LNCAP (cell line): ENCODE measurements around the gene RTN3.

Source experiments
- TF ChIP-seq, protein P1 (sequence below): fragments of 450-650 bp; IDR thresholded peaks from 2 replicates; pipeline ENCODE4 v1.5.1; 2017; ENCODE audit warnings: mild to moderate bottlenecking

Gene RTN3

DNA sequence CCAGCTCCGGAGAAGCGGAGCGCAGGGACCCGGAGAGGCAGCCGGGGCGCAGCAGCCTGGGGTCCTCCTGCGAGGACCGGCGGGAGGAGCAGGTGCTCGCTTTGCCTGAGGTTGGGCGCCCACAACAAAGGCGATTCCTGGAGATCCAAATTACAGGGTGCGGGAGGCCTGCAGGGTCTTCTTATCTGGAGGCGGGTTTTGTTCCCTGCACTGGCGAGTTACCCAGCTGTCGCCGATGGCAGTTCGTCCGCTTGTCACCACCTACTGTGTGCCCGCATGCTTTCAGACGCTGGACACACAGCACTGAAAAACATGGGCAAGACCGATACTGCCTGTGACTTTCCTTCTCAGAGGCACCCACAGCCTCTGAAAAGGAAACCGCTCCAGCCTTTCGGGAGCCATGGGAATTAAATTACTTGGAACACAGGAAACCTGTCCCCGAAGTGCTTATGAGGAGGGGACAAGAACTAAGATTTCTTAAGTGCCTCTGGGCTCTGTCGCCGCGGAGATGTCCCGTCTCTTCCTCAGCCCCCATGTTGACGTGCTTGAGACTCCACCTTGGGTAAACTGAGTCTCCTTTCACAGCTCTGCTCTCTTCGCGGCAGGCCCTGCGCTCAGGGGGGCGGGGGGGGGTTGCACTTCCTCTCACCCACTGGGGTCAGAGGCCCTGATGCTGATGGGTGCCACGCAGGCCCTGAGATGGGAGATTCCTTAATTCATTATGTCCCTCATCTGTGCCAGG is 88.6 kb downstream of the RTN3 start:
- TF ChIP-seq, protein P1, sequence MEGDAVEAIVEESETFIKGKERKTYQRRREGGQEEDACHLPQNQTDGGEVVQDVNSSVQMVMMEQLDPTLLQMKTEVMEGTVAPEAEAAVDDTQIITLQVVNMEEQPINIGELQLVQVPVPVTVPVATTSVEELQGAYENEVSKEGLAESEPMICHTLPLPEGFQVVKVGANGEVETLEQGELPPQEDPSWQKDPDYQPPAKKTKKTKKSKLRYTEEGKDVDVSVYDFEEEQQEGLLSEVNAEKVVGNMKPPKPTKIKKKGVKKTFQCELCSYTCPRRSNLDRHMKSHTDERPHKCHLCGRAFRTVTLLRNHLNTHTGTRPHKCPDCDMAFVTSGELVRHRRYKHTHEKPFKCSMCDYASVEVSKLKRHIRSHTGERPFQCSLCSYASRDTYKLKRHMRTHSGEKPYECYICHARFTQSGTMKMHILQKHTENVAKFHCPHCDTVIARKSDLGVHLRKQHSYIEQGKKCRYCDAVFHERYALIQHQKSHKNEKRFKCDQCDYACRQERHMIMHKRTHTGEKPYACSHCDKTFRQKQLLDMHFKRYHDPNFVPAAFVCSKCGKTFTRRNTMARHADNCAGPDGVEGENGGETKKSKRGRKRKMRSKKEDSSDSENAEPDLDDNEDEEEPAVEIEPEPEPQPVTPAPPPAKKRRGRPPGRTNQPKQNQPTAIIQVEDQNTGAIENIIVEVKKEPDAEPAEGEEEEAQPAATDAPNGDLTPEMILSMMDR: no peak

DNA sequence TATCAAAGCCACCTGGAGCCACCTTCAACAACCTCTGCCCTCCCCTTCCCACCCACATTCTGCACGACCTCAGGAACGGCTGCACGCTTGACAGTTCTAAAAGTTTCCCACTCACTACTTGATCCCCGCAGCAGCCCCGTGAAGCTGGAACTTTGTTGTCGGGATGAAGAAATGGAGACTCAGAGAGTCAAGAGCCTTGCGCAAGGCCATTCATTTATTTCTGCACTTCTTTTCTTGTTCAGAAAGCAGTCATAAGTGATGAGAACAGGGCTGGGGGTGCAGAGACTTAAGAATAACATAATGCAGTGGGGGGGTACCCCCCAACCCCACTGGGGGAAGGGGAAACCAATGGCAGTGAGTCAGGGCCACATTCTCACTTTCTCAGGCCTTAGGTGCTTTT is 89.5 kb downstream of the RTN3 start:
- TF ChIP-seq, protein P1: no peak

DNA sequence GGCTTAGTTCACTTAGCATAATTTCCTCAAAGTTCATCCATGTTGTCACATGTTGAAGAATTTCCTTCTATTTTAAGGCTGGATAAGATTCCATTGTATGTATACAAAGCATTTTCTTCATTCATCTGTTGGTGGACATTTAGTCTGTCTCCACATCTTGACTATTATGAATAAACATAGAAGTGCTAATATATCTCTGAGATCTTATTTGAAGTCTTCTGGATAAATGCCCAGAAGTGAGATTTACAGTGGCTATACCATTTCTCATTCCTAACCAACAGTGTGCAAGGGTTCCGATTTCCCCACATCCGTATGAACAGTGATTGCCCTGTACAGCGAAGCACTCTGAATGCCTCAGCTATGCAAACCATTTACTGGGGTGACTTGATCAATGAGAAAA is 93.9 kb downstream of the RTN3 start:
- TF ChIP-seq, protein P1: no peak

DNA sequence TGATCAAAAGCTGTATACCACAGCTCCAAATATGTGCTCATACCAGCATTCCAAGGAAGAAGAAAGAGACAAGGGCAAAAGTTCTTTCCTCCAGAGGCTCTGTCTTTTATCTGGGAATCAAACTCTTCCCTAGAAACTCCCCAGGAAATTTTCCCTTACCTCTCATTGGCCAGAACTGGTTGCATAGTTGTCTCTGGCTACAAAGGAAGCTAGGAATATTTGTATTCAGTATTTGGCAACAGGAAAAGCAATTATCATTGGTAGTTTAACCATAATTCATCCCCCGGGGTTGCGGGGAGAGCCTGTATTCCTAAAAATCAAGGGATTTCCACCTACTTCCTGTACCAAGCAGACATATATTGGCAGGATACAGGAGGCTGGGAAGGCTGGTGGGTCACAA is 97.7 kb downstream of the RTN3 start:
- TF ChIP-seq, protein P1: no peak

DNA sequence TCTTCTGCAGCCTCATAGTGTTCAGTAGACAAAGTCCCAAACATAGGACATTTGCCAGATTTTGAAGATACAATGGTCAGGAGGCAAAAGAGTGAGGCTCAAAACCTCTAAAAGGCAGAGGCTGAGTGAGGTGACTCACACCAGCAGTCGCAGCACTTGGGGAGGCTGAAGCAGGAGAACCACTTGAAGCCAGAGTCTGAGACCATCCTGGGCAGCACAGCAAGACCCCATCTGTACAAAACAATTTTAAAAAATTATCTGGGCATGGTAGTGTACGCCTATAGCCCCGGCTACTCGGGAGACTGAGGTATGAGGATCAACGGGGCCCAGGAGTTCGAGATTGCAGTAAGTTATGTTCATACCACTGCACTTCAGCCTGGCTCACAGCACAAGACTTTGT is 101.4 kb downstream of the RTN3 start:
- TF ChIP-seq, protein P1: no peak

DNA sequence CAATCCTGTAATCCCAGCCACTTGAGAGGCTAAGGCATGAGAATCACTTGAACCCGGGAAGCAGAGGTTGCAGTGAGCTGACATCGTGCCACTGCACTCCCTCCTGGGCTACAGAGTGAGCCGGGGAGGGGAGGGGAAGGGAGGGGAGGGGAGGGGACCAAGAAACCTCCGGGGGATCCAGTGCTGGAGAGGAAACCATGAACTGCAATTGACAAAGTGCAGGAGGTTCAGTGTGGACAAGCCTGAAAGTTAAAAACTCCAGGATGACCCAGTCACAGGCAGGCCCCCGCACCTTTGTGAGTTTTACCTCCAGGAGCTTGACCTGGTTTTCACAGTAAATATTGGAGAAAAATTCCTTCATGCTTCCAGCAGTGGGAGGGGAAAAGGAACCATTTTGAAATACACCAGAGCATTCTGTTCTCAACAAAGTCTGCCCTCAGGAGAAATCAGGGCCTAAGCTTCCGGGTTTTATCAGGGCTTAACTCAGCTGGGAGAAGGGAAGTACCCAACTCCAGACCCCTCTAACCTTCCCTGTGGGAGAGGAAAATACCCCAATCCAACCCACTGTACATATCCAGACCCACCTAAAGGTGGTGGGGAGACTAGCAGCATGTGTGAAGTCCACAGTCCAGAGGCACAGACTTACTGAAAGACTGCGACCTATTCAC is 102.8 kb downstream of the RTN3 start:
- TF ChIP-seq, protein P1: no peak

DNA sequence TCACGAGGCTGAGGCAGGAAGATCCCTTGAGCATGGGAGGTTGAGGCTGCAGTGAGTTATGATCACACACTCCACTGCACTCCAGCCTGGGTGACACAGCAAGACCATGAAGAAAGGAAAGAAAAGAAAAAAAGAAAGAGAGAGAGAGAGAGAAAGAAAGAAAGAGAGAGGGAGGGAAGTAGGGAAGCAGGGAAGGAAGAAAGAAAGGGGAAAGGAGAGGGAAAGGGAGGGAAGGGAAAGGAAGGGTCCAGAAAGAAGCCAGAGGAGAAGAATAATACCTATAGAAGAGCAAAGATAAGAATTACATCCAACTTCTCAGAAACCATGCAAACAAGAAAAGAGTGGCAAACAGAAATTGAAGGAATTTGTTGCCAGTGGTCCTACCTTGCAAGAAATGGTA is 104.5 kb downstream of the RTN3 start:
- TF ChIP-seq, protein P1: no peak
